Measurements from ENCODE around the gene KIF2C.

KIF2C gene

GRCh38 chr1:44723496-44724295, 15.9 kb upstream of the KIF2C start:
- Histone ChIP-seq H3K36me3 (replicated peaks; ENCODE audit: low read depth, low read length) (no peaks in the 10 kb centered on the region), H3K27ac (ENCODE audit: low read length) (peak overlapping the region; percentile 62), H3K4me1 (ENCODE audit: low read length) (peaks cover 38% of the 10 kb centered on the region), H3K4me3 (ENCODE audit: low read length) (peak overlapping the region; percentile 64), H3K4me2 (ENCODE audit: low read length) (peak overlapping the region; percentile 90), H3K79me2 (ENCODE audit: low read length) (no peaks in the 10 kb centered on the region), H4K20me1 (ENCODE audit: insufficient read depth, low read length) (no peaks in the 10 kb centered on the region), H3K9ac (ENCODE audit: low read length) (peak overlapping the region; percentile 61), H3K9me3 (ENCODE audit: insufficient read depth, low read length) (no peaks in the 10 kb centered on the region), H2AFZ (ENCODE audit: low read depth, low read length) (peak overlapping the region; percentile 89; the same call in 1 of the 2 replicates), H3K27me3 (ENCODE audit: low read depth, low read length) (no peaks in the 10 kb centered on the region)
- TF ChIP-seq EZH2phosphoT487 (IDR thresholded peaks at IDR 0.05; ENCODE audit: low read depth) (no peak), CTCF (IDR thresholded peaks at IDR 0.05; ENCODE audit: low read depth, low read length) (no peak)

GRCh38 chr1:44724296-44724954, 15.2 kb upstream of the KIF2C start:
- Histone ChIP-seq H4K20me1 (ENCODE audit: insufficient read depth, low read length) (no peaks in the 10 kb centered on the region), H2AFZ (ENCODE audit: low read depth, low read length) (no peak overlapping the region), H3K4me3 (ENCODE audit: low read length) (no peak overlapping the region), H3K9me3 (ENCODE audit: insufficient read depth, low read length) (no peaks in the 10 kb centered on the region), H3K9ac (ENCODE audit: low read length) (no peak overlapping the region), H3K79me2 (ENCODE audit: low read length) (no peaks in the 10 kb centered on the region), H3K4me2 (ENCODE audit: low read length) (no peak overlapping the region), H3K36me3 (replicated peaks; ENCODE audit: low read depth, low read length) (no peaks in the 10 kb centered on the region), H3K27me3 (ENCODE audit: low read depth, low read length) (no peaks in the 10 kb centered on the region), H3K27ac (ENCODE audit: low read length) (no peak overlapping the region), H3K4me1 (ENCODE audit: low read length) (peaks cover 37% of the 10 kb centered on the region)
- no peak for TF ChIP-seq CTCF (IDR thresholded peaks at IDR 0.05; ENCODE audit: low read depth, low read length)
- TF ChIP-seq EZH2phosphoT487 (IDR thresholded peaks at IDR 0.05; ENCODE audit: low read depth), result no peak

GRCh38 chr1:44724955-44725698, 14.5 kb upstream of the KIF2C start:
- Histone ChIP-seq H3K27ac (ENCODE audit: low read length) (no peak overlapping the region), H2AFZ (ENCODE audit: low read depth, low read length) (no peak overlapping the region), H3K9ac (ENCODE audit: low read length) (no peak overlapping the region), H3K36me3 (replicated peaks; ENCODE audit: low read depth, low read length) (no peaks in the 10 kb centered on the region), H3K27me3 (ENCODE audit: low read depth, low read length) (no peaks in the 10 kb centered on the region), H3K4me1 (ENCODE audit: low read length) (peaks cover 35% of the 10 kb centered on the region), H3K4me2 (ENCODE audit: low read length) (no peak overlapping the region), H3K4me3 (ENCODE audit: low read length) (no peak overlapping the region), H3K9me3 (ENCODE audit: insufficient read depth, low read length) (no peaks in the 10 kb centered on the region), H3K79me2 (ENCODE audit: low read length) (no peaks in the 10 kb centered on the region), H4K20me1 (ENCODE audit: insufficient read depth, low read length) (no peaks in the 10 kb centered on the region)
- no peak for TF ChIP-seq EZH2phosphoT487 (IDR thresholded peaks at IDR 0.05; ENCODE audit: low read depth)
- TF ChIP-seq CTCF (IDR thresholded peaks at IDR 0.05; ENCODE audit: low read depth, low read length), result no peak

Measured in OCI-LY3 (cell line).